Embryonic facial prominence (tissue), 1 donor: ENCODE results near the gene PTPRZ1.

Experiments
- DNase-seq: peaks from one replicate; pipeline ENCODE4 v3.0.0-alpha.2; 2016; ENCODE audit errors: extremely low spot score

PTPRZ1 gene

DNA sequence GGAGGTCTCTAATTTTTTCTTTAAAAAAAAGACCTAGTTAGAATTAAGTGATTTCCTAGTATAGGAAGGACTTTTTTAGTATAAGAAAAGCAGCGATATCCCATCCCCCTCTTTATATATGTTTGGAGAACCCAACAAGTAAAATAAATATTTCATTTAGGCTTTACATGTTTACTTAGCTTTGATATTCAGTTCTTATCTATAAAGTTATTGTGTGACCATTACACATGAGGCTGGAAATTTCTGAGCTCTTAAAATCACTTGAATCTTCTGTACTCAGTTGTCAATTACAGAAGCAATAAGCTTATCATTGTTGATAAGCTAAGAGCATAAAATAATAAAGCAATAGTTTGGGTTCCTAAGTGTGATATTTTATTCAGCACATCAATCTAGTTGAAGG lies 181.4 kb downstream of the PTPRZ1 start:
- no peak for DNase-seq

DNA sequence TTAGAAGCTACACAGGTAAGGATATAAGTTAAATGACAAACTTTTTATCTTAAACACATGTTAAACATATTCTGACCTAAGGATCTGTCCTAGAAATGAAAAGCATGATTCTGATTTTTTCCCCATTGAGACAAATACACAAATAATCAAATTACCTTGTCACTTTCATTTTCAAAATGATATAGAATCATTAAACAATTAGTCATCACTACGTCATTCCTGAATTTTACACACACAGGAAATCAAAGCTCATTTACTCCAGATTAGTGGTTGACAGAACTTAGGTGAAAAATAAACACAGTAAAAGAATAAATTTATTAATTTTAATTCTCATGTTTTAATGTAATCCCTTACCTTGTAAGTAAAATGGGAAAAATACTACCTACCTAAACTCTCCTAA lies 182.1 kb downstream of the PTPRZ1 start:
- DNase-seq: no peak

DNA sequence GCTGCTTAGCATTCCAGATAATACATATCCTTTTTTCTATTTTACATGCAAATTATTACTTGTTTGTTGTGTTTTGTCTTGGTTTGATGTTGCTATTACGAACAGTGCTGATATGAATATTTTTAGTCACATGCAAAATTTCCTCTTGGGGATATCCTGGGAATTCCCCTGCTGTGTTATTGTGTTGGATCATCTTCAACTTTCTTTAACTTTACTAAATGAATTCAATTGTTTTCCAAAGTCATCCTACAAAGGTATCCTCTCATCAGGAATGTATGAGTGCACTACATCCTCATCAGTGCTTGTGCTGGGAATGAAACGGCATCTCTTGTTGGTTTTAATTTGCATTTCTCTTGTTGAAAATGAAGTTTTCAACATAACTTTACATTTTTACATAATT lies 184.0 kb downstream of the PTPRZ1 start:
- DNase-seq: no peak

- DNase-seq: no peak
Observed at GRCh38 chr7:122059542-122059941, 186.6 kb downstream of the PTPRZ1 start.

DNA sequence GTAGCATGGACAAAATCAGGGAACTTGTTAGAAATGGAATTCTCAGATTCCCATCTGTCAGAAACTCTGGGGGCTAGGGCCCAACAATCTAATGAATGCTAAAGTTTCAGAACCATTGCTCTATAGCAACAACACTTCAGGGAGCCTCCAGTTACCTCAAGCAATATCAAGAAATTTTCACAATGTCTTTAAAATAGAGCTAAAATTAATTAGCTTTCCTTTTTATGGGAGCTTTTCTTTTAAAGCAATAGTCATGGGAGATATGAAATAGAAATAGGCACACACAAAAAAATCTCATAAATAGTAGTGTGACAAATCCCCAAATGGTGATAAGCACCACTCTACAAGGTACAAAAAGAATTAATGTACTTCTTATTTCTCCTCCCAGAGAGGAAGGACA lies 190.2 kb downstream of the PTPRZ1 start:
- DNase-seq: no peak

DNA sequence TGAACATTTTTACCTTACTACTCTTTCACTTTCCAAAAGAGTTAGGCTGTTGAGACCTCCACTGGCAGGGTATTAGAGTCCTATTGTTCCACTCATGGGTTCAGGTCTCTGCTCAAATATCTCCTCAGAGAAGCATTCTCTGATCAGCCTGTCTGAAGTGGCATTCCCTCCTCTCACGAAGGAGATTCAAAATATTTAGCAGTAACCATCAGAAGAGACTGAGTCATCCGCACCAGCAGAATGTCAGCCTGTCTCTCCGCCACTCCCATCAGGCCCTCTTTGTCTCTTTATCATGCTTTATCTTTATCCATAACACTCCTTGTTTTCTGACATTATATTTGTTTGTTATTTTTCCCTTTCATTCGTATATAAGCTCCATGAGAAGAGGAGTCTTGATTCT lies 192.0 kb downstream of the PTPRZ1 start:
- DNase-seq: no peak

- no peak for DNase-seq
Observed at GRCh38 chr7:122067077-122067476, 194.1 kb downstream of the PTPRZ1 start.

DNA sequence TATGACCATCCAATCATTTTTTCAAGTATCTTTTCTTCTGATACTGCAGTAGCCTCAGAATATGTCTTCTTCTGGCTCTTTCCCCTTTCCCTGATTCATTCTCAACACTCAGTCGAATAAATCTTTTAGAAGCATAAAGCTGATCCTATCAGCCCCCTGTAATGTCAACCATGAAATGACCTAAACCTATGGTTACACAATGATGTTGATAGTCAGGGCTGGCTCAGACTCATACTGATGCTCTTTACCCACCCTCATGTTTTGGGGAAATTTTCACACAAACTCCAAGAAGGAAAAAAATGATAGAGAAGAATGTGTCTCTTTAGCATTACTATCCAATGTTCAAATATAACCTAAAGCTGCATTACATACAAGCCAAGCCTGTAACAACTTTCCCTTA lies 195.1 kb downstream of the PTPRZ1 start:
- no peak for DNase-seq

GRCh38 chr7:122068999-122069398 lies 196.0 kb downstream of the PTPRZ1 start:
- no peak for DNase-seq

DNA sequence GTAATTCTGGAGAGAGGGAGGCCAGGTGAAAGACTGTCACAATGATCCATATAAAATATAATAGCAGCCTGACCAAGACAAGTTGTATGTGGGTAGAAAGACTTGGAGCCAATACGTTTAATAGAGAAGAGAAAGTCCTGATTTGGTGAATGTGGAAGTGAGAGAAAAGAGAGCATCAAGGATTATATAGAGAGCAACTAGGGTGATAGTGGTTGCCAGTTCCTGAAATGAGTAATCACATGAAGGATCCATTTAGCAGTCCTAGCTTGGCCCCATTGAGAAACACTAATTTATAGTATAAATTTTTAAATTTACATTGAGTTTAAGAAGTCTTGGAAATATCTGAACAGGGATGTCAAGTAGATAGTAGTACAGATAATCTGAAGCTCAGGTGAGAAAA lies 197.1 kb downstream of the PTPRZ1 start:
- no peak for DNase-seq

DNA sequence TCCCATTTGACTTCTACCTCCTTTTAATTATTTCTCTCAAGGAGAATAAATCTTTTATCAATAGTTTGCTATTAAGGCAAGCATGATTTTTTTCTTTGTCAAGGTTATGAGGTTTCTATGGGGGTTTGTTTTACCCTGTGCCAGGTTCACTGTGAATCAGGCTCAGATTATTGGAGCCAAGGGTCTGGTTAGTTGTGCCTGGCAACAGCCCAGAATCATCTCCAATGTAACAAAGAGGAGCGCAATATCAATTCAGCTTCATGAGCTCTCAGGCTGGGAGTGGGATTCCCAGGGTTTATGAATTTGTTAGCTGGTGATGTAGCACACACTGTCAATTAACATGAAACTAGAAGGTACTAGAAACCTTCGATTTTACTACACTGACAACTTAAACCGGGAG lies 197.9 kb downstream of the PTPRZ1 start:
- DNase-seq: no peak

DNA sequence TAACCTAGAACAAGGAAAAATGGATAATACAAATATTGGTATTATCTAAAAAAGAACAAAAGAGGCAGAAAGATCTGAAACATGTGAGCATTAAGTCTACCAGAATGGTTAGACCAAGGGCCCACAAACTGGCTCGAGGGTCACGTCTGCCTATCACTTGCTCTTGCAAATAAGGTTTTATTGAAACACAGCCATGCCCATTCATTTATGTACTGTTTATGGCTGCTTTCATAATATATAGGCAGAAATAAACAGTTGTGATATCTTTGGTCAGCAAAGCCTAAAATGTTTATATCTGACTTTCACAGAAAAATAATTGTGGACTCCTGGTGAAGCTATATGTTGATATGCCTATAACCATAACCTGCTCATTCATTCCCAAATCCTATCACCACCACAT lies 199.3 kb downstream of the PTPRZ1 start:
- no peak for DNase-seq

GRCh38 chr7:122072924-122073599 lies 200.1 kb downstream of the PTPRZ1 start:
- no peak for DNase-seq

DNA sequence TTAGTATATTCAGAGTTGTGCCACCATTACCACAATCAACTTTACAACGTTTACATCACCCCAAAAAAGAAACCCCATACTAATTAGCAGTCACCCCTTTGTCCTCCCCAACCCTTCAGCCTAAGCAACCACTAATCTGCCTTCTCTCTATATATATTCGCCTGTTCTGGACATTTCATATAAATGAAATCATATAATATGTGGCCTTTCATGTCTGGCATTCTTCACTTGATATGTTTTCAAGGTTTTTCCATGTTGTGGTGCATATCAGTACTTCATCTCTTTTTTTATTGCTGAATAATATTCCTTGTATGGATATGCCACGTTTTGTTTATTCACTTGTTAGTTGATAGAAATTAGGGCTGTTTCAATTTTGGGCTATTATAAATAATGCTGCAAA lies 200.7 kb downstream of the PTPRZ1 start:
- DNase-seq: no peak

GRCh38 chr7:122082160-122082559 lies 209.2 kb downstream of the PTPRZ1 start:
- DNase-seq: no peak

GRCh38 chr7:122082670-122083069 lies 209.7 kb downstream of the PTPRZ1 start:
- DNase-seq: no peak

- DNase-seq: peak; percentile 43
Observed at GRCh38 chr7:122092964-122093797, 220.2 kb downstream of the PTPRZ1 start.

DNA sequence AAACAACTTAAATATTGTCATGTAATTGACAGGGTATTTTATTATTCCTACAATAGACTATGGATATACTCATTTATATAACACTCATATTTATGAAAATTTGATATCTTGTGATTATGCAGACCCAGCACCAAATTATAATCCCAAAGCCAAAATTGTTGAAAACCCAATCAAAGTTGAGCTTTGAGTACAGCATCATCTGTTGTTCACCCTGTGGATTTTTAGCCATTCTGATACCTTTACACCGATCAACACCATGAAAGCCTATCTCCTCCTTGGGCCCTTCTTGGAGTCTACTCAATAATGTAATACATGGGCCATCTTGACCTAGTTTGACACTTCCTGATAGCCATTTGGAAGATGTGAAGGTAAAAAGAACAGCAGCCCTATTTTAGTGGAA lies 221.6 kb downstream of the PTPRZ1 start:
- no peak for DNase-seq

- no peak for DNase-seq
Observed at GRCh38 chr7:122095642-122096041, 222.7 kb downstream of the PTPRZ1 start.

- no peak for DNase-seq
Observed at GRCh38 chr7:122100021-122100420, 227.1 kb downstream of the PTPRZ1 start.

GRCh38 chr7:122103064-122103463 lies 230.1 kb downstream of the PTPRZ1 start:
- no peak for DNase-seq
